Measurements from ENCODE around the gene HSF5. TPM values are rescaled to one million over a fixed set of nuclear protein-coding genes. Genes with fewer than 3 reads are reported as not detected.

HSF5 gene
- total and polyA plus RNA-seq, 2 of the 13 experiments (the other 11 are each of a cell fraction or from before 2014, with no cell fraction given): not detected

DNA sequence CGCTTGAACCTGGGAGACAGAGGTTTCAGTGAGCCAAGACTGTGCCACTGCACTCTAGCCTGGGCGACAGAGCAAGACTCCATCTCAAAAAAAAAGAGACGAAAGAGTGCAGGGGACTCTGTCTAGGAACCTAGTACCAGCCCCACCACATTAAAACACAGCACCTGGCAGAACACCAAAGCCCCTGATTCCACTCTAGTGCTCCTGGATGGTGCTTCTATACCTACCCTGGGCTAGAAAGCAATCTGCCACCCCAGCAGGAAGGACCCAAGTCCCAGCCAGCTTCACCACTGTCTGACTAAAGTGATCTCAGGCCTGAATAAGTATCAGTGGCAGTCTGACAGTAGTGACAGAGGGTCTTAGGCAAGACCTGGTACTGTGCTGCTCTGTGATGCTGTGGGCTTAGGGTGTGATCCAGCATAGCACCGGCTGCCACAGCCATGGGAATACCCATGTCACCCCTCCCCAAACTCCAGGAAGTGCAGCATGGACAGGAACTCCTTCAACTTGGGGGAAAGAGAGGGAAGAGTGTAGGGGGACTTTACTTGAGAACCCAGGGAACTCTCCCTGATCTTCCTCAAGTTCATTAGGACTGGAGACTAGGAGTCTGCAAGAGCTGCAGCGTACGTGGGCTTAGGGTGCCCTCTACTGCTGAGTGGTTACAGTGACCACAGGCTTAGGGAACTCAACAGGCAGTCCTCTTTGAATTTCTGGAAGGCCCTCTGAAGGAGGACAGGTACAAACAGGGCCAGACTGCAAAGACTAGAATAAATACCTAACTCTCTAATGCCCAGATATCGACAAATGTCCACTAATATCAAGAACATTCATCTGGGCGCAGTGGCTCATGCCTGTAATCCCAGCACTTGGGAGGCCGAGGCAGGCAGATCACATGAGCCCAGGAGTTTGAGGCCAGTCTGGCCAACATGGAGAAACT lies 40.9 kb downstream of the HSF5 start (continued):
- TF ChIP-seq NRL (CRISPR knock-in tag; IDR thresholded peaks at IDR 0.05; ENCODE audit: borderline replicate concordance) (no peak), ZNF616 (CRISPR knock-in tag; IDR thresholded peaks at IDR 0.05; ENCODE audit: low read depth) (no peak), ARID2 (CRISPR knock-in tag; IDR thresholded peaks at IDR 0.05; ENCODE audit: borderline replicate concordance) (0 out of 2 replicates have a peak, but pooled peaks have one; percentile 33), ZNF354B (CRISPR knock-in tag; IDR thresholded peaks at IDR 0.05) (peak; percentile 85; the same call in 1 of the 2 replicates), SNRNP70 (IDR thresholded peaks at IDR 0.05; ENCODE audit: low read depth, low read length) (no peak), HBP1 (CRISPR knock-in tag; IDR thresholded peaks at IDR 0.05; ENCODE audit: low read depth) (0 out of 2 replicates have a peak, but pooled peaks have one; percentile 47), MTA3 (CRISPR knock-in tag; IDR thresholded peaks at IDR 0.05) (no peak), NR2F1 (CRISPR knock-in tag; IDR thresholded peaks at IDR 0.05) (no peak), SOX5 (CRISPR knock-in tag; IDR thresholded peaks at IDR 0.05; ENCODE audit: borderline replicate concordance) (peak; percentile 22; the same call in 1 of the 2 replicates), RAD21 (CRISPR knock-in tag; IDR thresholded peaks at IDR 0.05) (peak; percentile 98), TCF12 (IDR thresholded peaks at IDR 0.05) (no peak), TCF12 (CRISPR knock-in tag; IDR thresholded peaks at IDR 0.05) (no peak), MIXL1 (CRISPR knock-in tag; IDR thresholded peaks at IDR 0.05) (peak; percentile 64; the same call in 1 of the 2 replicates), LCORL (IDR thresholded peaks at IDR 0.05) (no peak), LCORL (CRISPR knock-in tag; IDR thresholded peaks at IDR 0.05) (no peak; the same call in 1 of the 2 replicates), JDP2 (CRISPR knock-in tag; IDR thresholded peaks at IDR 0.05; ENCODE audit: borderline replicate concordance) (no peak), CBFB (CRISPR knock-in tag; IDR thresholded peaks at IDR 0.05) (peak; percentile 78; the same call in 1 of the 2 replicates), ZNF570 (CRISPR knock-in tag; IDR thresholded peaks at IDR 0.05; ENCODE audit: borderline replicate concordance) (no peak), RELA (CRISPR knock-in tag; IDR thresholded peaks at IDR 0.05) (peak; percentile 45; the same call in 1 of the 2 replicates), ZNF629 (CRISPR knock-in tag; conservative IDR thresholded peaks at IDR 0.05) (no peak), XRCC5 (optimal IDR thresholded peaks at IDR 0.05; ENCODE audit: low read length) (peak; percentile 38), REPIN1 (CRISPR knock-in tag; IDR thresholded peaks at IDR 0.05; ENCODE audit: borderline replicate concordance, low read depth) (0 out of 2 replicates have a peak, but pooled peaks have one; percentile 48), THAP11 (CRISPR knock-in tag; IDR thresholded peaks at IDR 0.05) (no peak), RNF2 (conservative IDR thresholded peaks at IDR 0.05; ENCODE audit: low read depth) (no peak), CEBPB (IDR thresholded peaks at IDR 0.05; ENCODE audit: borderline replicate concordance, low read depth, low read length) (no peak), ATF2 (CRISPR knock-in tag; IDR thresholded peaks at IDR 0.05) (peak; percentile 43; the same call in 1 of the 2 replicates)
- TF ChIP-seq, protein P1, sequence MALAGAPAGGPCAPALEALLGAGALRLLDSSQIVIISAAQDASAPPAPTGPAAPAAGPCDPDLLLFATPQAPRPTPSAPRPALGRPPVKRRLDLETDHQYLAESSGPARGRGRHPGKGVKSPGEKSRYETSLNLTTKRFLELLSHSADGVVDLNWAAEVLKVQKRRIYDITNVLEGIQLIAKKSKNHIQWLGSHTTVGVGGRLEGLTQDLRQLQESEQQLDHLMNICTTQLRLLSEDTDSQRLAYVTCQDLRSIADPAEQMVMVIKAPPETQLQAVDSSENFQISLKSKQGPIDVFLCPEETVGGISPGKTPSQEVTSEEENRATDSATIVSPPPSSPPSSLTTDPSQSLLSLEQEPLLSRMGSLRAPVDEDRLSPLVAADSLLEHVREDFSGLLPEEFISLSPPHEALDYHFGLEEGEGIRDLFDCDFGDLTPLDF (CRISPR knock-in tag; IDR thresholded peaks at IDR 0.05): no peak
- TF ChIP-seq, protein P2, sequence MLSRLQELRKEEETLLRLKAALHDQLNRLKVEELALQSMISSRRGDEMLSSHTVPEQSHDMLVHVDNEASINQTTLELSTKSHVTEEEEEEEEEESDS (CRISPR knock-in tag; IDR thresholded peaks at IDR 0.05; ENCODE audit: borderline replicate concordance): 0 out of 2 replicates have a peak, but pooled peaks have one; percentile 52

Measured in HepG2 (cell line).